AG09309 (cell line): ENCODE measurements around the gene KLHL14.
"Not testable (repeated sequence)": the region's sequence is repeated elsewhere in the genome, so short reads cannot be mapped to it uniquely, and the experiment has no call there.

ENCODE experiments used
- DNase-seq: peaks from one replicate; pipeline ENCODE4 v3.0.0-alpha.2; 2010; ENCODE audit warnings: low read depth
- H3K4me3 ChIP-seq: 2 replicates; pipeline ENCODE4 v1.5.1; 2011; ENCODE audit warnings: mild to moderate bottlenecking, low read depth, low read length, moderate library complexity; ENCODE audit not compliant: control insufficient read depth
- TF ChIP-seq, protein P1 (sequence below): IDR thresholded peaks from 2 replicates; pipeline ENCODE4 v1.5.1; 2011; ENCODE audit warnings: mild to moderate bottlenecking, low read depth, low read length, inconsistent platforms; ENCODE audit not compliant: insufficient read depth, control insufficient read depth; ENCODE audit errors: missing control alignments

The KLHL14 gene

DNA sequence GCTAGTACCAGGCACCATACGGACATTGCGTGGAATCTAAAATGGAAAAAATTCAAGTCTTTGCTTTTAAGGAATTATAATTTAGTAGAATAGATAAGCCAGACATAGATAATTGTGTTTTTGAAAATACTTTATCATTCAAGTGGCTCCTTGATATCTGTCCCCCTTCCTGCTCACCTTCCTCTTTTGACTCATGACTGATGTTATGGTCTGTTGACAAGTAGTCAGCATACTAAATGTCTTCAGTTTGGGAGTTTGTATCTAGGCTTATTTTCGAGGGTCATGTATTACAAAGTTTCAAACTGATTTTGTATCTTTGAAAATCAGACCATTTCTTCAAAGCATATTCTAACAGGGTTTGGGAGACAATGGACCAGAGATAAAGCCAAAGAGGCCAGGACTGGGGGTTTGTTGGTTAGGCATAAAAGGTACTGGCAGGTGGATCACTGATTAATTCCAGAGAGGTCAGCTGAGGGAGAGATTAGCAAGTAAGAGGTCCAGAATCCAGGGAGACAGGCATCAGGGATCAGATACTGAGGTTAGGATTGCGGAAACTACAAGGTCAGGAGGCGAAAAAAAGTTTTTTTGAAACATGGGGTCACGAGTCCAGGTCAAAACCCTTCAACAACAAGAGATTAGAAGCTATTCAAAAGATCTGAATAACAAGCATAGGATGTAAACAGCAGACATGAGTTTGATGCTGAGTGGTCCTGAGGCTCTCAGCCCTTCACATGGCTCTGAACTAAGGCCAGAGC, 31.5 kb upstream of the KLHL14 start:
- H3K4me3 ChIP-seq: no peak overlapping the region
- TF ChIP-seq, protein P1, sequence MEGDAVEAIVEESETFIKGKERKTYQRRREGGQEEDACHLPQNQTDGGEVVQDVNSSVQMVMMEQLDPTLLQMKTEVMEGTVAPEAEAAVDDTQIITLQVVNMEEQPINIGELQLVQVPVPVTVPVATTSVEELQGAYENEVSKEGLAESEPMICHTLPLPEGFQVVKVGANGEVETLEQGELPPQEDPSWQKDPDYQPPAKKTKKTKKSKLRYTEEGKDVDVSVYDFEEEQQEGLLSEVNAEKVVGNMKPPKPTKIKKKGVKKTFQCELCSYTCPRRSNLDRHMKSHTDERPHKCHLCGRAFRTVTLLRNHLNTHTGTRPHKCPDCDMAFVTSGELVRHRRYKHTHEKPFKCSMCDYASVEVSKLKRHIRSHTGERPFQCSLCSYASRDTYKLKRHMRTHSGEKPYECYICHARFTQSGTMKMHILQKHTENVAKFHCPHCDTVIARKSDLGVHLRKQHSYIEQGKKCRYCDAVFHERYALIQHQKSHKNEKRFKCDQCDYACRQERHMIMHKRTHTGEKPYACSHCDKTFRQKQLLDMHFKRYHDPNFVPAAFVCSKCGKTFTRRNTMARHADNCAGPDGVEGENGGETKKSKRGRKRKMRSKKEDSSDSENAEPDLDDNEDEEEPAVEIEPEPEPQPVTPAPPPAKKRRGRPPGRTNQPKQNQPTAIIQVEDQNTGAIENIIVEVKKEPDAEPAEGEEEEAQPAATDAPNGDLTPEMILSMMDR: no peak
- DNase-seq: no peak

DNA sequence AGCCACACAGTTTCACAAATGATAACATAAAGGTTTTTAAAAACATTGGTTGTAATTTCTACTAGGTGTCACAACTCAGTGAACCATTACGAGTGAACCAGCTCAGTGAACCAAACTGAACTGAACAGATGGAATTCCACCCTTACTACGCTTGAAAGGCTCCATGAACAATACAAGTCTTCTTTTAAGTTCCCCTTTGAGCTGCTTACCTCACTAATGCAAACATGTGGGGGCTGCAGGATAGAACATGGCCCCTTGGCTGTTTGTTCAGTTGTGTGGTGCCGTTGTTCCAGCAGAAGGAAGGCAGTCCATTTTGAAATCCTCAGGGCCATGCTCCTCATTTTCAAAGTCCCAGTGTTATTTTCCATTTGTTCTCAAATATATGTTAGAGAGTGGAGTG, 30.7 kb upstream of the KLHL14 start:
- TF ChIP-seq, protein P1: no peak
- no peak for DNase-seq

DNA sequence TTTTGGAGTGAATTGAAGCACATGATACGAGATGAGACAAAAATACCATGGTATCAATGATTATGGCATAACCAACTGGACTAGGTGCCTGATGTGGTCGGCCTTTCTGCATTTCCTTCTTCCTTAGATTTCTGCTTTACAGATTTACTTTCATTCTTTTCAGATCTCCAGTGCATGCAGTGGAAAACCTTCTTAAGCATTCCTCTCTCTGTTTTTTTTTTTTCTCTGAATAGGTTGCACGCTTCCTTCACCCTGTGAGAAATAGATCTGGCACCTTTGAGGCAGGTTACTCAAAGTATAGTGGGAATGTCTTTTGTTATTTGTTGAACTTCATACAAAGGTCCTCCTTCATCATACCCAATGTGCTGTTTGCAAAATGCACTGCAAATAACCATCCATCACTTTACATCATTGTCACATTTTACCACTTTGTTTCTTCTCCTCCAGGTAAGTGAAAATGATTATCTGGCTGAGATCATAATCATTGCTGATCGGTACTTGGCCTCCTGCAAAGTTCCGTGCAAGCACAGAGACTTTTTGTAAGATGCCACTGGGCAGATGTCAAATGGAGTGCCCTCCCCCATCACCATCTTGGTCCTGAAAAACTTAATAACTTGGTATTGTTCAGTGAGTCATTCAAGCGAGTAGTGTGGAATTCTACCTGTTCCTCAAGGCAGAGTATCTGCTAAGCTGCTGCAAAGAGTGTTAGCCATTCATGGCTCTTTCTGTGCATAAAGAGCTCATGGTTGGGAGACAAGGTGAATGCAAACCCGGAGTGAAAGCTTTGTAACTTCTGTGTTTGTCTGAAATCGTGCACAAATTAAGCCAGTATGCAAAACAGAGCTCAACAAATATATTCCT, 30.0 kb upstream of the KLHL14 start:
- no peak overlapping the region for H3K4me3 ChIP-seq
- DNase-seq: no peak
- TF ChIP-seq, protein P1: no peak

More for the DNA sequence above, 30.7 kb upstream of the KLHL14 start:
- no peak overlapping the region for H3K4me3 ChIP-seq

DNA sequence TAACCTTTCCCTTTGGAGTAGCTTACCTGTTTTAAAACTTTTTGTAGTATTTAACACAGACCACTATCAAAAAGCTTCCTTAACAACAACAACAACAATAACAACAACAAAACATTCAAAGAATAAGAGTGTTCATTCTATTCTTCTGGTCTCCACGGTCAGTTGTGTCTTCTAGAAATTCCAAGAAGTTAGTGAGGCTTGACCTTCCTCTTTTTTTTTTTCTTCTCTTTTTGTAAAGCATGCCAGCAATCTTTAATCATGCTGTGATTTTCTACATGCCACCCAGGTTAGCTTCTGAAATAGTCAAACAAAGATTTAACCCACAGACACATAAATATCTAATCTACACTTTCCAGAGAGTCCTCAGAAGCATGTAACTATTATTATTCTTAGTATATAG, 28.4 kb upstream of the KLHL14 start:
- no peak overlapping the region for H3K4me3 ChIP-seq
- TF ChIP-seq, protein P1: no peak
- DNase-seq: no peak

DNA sequence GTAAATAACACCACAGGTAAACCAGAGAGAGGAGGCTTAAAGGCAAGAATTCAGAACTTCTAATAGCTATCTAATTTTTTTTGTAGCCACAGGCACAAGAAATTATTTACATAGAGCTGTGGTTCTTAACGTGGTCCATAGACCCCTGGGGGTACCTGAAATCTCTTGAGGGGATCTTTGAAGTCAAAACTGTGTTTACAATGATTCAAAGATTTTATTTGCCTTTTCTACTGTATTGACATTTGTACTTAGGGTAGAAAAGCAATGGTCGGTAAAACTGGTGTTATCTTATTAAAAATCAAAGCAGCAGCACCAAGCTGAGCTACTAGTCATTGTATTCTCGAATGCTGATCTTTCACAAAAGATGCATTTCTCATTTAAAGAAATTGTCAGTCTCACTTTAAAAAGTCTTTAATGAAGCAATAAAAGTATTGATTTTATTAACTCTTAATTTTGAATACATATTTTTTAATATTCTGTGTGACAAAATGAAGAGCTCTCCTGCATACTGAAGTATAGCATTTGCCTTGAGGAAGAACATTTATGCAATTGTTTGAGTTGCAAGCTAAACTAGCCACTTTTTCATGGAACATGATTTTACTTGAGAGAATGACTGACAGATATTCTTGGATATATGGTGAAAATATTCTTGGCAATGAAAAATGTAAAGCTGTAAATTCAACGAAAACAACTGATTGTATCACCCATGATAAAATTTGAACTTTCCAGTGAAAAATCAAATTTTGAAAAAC, 25.6 kb upstream of the KLHL14 start:
- no peak for DNase-seq
- H3K4me3 ChIP-seq: no peak overlapping the region
- TF ChIP-seq, protein P1: no peak

DNA sequence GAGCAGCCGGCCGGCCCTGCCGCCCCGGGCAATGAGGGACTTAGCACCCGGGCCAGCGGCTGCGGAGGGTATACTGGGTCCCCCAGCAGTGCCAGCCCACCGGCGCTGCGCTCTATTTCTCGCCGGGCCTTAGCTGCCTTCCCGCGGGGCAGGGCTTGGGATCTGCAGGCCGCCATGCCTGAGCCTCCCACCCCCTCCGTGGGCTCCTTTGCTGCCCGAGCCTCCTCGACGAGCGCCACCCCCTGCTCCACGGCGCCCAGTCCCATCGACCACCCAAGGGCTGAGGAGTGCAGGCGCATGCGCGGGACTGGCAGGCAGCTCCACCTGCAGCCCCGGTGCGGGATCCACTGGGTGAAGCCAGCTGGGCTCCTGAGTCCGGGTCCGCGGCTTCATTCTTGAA, 21.8 kb upstream of the KLHL14 start:
- not testable (repeated sequence) for H3K4me3 ChIP-seq, DNase-seq

DNA sequence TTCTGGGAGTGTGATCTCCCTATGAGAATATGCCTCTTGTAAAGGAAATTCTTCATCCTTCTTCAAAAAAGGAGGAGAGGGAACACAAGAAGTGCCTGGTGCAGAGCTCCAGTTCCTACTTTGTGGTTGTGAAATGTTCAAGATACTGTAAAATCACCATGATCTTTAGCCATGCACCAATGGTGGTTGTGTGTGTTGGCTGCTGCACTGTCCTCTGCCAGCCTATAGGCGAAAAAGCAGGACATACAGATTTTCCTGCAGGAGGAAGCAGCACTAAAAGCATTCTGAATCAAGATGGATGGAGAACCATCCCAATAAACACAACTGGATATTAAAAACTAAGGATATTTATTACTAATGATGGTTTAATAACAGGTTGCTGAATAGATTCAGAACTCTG, 6.2 kb upstream of the KLHL14 start:
- DNase-seq: no peak
- TF ChIP-seq, protein P1: no peak
- no peak overlapping the region for H3K4me3 ChIP-seq
